DMS79 treated with DMSO at 0.1 percent for 48 hours (cell line): ENCODE results near the gene WDR53.
"Not testable (repeated sequence)": the region's sequence is repeated elsewhere in the genome, so short reads cannot be mapped to it uniquely, and the experiment has no call there.

Experiments used
- DNase-seq: peaks from one replicate; lab custom pipeline; 2025; lab: John Stamatoyannopoulos, UW

Gene WDR53

DNA sequence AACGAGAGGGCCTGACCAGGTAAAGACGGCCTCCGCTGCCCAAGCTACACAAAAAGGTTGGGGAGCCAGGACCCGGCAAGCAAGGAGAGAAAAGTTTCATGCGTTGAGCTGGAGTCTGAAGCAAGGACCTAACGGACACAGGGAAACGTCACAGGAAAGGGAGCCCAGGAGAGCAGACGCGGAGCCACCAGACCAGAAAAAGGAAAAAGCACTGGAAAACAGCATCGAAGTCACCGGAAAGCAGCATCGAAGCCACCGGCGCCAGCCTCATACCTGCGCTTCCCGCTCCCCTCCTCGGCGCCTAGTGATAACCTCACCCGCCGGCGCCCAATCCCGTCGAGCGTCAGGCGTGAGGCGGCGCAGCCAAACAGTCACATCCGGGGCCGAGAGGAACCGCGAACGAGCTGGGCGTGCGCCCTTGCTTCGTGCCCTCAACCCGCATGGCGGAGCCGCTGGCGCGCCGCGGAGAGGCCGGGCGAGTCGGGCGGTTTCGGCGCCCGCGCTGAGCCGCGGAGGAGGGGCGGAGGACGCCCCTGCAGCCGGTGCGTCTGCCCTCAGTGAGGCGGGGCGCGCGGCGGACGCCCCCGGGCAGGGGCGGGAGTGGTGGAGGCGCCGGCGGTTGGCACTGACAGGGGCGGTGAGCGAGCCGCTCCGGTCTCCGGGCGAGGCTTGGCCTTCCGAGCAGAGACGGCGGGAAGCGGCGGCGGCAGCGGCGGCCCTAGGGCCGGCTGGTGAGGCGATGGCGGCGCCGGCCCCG, at the start of gene WDR53, which contains the start of gene FBXO45:
WDR53 (minus strand) TSS at position 309 of the 757 bp plus-strand sequence. CDS start 7,079 bp downstream, outside the sequence.
FBXO45 (plus strand) TSS at position 415 of the 757 bp plus-strand sequence; CDS start at position 740, 325 bp downstream.
- peak; percentile 97 for DNase-seq

DNA sequence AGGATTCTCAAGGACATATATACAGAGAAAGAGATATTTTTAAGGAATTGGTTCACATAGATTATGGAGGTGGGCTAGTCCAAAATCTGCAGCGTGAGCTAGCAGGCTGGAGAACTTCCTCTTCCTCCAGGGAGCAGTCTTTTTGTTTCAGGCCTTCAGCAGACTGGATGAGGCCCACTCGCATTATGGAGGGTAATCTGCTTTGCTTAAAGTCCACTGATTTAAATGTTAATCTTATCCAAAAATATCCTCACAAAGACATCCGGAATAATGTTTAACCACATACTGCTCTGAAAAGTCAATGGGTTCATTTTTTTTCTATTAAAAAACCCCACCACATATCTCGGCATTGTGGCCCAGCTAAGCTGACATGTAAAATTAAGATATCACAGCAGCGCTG, 48.9 kb upstream of the WDR53 start:
- no peak for DNase-seq

DNA sequence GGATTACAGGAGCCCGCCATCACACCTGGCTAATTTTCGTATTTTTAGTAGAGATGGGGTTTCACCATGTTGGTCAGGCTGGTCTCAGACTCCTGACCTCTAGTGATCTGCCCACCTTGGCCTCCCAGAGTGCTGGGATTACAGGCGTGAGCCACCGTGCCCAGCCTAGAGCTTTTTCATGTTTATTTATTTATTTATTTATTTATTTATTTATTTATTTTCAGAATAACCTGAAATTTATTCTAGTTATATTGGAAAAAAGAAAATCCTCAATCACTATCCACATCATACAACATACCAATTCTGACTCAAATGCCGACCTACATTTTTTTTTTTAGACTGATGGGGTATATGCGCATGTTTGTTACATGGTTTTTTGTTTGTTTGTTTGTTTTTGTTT, 46.9 kb upstream of the WDR53 start:
- not testable (repeated sequence) for DNase-seq

DNA sequence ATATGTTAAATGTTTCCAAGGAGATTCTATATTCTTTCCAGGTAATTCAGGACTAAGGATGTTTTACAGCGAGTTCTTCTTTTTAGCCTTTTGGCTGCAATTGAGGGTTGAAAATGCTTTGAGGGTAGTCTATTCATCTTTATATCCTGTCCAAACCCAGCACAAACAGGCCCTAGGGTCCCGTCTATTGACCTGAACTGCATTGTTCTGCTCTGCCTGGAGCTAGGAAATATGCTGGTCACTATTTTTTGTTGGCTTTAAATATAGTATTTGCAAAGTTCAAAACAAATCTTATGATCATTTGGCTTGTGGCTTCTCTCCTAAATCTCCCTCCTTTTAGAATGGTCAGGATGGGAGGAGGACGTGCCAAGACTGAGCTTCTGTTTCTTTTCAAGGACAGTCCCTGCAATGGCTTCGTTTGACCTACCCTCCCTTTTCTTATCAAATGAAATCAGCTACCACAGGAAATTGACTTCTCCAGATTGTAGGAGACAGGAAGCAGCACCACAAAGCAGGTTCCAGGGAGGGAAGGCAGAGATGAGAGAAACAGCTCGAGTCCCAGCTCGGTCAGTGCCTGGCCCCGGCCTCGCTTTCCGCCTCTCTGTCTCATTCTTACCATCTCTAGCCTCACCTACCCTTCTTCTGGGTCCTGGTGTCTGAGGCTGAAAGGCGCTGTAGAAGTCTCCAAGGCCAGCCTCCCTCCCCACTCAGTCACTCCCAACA, 43.6 kb upstream of the WDR53 start:
- no peak for DNase-seq

DNA sequence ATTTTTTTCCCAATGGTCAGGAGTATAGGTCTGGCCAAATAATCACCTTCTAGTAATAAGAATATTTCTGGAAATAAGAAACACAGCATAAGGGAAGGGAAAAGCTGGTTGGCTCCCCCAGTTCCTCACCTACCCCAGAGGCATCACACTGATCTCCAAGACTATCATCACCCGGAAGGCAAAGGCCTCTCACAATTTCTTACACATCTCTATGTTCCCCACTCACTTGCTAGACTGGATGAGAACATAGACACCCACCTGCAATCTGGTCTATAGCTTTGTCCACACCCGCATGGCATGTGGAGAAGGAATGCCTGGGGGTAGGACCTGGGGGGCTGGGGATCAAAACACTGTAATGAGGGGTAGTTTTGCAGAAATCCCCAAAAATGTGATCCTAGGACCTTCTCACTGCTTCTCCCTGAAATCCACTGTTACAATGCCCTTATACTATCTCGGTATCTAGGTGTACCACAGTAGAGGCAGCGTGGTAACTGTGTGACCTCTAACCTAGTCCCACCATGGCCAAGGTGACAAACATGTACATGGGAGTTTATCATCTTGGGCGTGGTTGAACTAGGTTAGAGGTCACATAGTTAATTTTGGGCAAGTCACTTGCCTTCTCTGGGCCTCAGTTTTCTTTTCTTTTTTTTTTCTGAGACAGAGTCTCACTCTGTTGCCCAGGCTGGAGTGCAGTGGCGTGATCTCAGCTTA, 41.6 kb upstream of the WDR53 start:
- no peak for DNase-seq

DNA sequence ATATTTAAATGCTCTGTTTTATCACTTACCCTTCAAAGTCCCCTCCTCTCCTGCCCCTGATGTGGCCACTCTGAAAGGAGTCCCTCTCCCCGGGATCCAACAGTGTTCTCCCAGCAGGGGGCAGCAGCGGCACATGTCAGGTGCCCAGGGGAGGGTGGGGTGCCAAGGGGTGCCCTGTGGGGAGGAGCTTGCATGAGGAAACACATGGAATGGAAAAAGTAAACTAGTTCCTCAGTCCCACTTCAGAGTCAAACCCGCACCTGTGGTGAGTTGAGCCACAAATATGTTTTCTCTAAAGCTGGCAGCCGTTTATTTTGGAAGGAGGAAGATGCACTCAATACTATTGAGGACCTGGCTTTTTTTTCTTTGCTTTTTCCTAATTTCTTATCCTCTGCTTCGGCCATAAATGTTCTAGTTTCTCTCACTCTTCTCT, 41.0 kb upstream of the WDR53 start:
- peak; percentile 76 for DNase-seq

DNA sequence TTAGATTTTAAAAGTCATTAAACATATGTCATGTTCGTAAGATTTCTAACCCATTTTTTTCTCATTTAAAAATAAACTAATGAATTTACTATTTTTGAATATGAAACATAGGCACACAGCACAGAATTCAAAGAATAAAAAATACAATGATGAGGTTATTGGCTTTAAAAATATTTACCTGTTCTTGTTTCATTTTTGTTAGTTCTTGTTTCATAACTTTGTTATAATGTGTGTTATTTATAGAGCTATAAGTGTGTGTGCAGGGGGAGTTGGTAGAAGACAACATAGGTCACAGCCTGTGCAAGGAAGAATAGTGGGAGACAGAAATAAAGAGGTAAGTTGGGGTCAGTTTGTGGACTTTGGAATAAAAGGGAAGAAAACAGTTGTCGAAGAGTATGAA, 40.3 kb upstream of the WDR53 start:
- DNase-seq = no peak

DNA sequence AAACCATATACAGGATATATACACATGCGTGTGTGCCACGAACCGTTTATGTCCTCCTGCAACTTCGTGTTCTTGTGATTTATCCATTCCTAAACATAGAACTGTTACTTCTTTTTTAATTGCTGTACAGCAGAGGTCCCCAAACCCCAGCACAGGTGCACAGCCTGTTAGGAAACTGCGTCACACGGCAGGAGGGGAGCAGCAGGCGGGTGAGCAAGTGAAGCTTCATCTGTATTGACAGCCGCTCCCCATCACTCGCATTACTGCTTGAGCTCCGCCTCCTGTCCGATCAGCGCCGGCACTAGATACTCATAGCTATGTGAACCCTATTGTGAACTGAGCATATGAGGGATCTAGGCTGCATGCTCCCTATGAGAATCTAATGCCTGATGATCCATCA, 36.2 kb upstream of the WDR53 start:
- no peak for DNase-seq

DNA sequence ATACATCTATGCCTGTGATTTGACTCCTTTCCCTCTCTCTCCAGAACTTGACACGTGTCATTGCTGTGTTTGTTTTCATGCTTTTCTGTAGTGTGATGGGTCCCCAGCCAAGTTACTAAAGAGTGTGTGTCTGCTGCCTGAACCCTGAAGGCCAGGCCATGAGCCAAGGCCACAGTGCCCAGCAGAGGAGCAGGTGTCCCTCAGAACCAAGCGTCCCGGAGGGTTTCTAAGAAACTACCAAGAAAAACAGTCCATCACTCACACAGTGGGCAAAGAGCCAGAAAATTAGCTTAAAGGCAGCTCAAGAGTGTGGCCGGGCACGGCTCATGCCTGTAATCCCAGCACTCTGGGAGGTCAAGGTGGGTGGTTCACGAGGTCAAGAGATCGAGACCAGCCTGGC, 35.3 kb upstream of the WDR53 start:
- peak; percentile 75 for DNase-seq

DNA sequence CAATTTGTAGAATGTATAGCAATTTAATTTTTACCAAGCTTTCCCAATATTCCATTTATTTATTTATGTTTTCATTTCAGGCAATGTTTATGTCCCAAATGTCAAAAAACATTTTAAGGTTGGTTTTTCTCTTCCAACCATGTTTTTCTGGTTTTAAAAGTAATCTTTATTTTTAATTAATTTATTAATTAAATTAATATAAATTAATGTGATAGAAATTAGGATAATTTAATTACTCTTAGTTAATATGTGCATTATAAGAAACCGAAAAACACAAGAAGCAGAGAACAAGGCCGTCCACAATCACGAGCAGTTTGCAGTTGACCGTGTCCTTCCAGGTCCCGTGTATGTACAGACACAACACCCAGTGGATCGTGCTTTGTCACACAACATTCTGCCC, 34.3 kb upstream of the WDR53 start:
- no peak for DNase-seq

DNA sequence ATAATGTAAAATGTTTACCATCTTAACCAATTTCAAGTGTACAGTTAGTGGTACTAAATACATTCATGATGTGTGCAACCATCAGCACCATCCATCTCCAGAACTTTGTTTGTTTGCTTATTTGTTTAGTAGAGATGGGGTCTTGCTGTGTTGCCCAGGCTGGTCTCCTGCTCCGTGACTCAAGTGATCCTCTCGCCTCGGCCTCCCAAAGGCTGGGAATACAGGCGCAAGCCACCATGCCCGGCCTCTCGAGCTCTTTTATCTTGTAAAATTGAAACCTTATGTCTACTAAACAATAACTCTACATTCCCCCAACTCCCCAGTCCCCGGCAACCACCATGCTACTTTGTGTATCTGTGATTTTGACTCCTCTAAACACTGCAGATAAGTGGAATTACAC, 32.0 kb upstream of the WDR53 start:
- DNase-seq = no peak

DNA sequence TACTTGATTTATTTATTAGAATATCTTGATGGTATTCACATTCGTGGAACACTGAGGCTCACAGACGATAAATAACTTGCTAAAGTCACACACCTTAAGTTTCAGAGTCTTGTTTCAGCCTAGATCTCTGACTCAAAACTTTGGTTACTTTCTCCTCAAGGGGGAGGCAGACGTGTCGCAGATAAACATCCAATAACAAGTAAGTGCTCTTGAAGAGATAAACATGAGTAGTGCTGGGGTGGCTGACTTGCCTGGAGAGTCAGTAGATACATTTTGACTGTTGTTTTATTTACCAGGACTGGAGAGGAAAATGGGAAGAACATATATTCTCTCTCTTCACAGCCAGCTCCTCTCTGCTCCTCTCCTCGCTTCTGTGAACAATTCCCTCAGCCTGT, 31.4 kb upstream of the WDR53 start:
- DNase-seq = no peak

DNA sequence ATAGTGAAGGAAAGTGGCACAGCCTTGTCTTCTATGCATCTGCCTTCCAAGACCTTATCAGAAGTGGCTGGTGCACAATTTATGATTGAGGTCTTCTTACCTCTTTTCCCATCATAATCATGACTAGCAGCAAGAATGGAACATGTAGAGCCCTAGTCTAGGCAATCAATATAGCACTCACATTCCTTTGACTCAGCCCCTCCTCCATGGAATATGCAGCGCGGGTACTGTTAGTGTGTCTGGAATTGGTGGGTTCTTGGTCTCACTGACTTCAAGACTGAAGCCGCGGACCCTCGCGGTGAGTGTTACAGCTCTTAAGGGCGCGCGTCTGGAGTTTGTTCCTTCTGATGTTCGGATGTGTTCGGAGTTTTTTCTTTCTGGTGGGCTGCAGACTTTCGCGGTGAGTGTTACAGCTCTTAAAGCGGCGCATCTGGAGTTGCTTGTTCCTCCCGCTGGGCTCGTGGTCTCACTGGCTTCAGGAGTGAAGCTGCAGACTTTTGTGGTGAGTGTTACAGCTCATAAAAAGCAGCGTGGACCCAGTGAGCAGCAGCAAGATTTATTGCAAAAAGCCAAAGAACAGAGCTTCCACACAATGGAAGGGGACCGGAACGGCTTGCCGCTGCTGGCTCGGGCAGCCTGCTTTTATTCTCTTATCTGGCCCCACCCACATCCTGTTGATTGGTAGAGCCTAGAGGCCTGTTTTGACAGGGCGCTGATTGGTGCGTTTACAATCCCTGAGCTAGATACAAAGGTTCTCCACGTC, 29.8 kb upstream of the WDR53 start:
- not testable (repeated sequence) for DNase-seq

DNA sequence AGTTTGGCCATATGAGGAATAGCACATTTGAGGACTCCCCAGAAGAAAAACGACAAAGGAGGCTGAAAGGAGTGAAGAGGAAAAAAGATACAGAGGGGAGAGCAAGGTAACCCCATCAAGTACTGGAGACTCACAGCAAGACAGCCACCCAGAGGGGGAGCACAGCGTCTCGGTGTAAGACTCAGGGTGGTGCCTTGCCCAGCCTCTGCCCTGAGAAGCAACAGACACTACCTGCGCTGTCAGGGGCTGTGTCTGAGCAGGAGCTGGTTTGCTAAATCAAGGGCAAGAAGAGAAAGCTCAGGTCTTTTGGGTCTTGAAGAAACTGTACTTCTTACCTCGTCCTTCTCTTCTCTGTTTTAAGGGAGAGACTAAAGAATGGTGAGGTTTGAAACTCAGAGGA, 28.0 kb upstream of the WDR53 start:
- no peak for DNase-seq

DNA sequence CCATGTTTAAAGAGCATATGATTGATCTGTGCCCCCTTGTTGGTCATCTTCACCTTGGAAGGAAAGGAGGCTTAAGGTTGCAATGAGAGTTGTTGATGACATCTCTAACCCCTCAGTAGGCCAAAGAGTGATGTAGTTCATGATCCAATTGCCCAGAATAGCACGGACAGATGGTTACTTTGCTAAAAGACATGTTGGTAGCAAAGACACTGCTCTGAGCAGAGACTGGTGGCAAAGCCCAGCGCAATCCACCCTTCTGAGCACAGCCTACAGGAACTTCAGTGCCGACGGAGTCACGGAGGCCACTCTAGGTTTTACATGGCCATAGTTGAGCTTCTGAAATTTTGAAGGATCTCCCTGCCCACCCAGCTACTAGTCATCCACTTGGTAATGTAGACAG, 21.9 kb upstream of the WDR53 start:
- DNase-seq = no peak

DNA sequence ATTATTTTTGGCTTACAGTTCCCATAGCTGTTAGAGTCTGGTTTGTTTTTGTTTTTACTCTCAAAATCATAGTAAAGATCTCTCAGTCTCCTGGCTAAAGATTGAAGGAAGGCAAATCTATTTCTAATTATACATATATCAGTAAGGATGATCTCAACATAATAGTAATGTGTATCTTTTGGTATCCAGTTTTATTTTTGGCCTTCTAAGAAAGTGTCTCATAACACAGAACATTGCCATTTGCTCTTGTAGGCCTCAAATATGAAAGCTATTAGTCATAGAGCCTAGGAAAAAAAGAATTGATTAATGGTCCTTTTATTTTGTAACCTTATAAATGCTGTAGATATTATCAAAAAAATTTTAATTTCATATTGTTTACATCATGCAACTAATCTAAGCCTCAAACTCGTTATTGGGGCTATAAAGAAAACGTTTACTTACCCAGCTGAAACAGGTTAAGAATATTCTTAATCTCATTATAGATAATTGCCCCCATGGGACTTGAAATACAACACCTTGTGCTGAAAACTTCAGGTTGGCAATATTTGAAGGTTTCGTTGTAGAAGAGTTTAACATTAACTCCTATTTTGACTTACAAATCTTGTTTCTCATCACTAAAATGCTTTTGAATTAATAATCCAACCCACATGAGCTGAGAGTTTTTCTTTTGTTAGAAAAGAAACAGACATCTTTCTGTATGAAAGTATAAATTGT, 16.8 kb upstream of the WDR53 start:
- DNase-seq = no peak

DNA sequence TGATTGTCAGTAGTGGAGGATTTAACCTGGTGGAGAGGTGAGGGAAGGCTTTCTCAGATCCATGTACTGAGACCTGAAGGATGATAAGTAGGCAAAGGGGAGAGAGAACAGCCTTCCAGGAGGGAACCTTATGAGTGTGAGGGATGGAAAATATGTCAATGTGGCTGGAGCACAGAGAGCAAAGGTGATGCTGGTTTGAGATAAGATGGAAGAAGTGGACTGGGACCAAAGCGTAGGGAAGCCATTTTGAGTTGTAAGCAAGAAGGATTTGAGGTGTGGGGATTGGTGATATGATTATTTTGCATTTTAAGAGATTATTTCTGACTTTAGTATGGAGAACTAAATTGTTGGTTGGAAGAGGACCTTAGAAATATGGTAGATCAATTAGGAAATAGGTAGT, 4.0 kb upstream of the WDR53 start:
- no peak for DNase-seq

DNA sequence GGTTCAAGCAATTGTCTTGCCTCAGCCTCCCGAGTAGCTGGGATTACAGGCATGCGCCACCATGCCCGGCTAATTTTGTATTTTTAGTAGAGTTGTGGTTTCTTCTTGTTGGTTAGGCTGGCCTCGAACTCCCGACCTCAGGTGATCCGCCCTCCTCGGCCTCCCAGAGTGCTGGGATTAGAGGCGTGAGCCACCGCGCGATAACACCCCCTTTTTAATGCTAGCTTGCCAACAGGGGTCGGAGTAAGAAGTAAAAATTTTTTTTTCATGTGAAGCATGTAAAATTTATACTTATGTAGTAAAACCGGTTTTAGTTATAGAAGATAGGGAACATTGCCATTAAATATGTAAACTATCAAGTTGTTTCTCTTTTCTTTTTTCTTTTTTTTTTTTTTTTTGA, 2.0 kb upstream of the WDR53 start:
- DNase-seq = not testable (repeated sequence)

DNA sequence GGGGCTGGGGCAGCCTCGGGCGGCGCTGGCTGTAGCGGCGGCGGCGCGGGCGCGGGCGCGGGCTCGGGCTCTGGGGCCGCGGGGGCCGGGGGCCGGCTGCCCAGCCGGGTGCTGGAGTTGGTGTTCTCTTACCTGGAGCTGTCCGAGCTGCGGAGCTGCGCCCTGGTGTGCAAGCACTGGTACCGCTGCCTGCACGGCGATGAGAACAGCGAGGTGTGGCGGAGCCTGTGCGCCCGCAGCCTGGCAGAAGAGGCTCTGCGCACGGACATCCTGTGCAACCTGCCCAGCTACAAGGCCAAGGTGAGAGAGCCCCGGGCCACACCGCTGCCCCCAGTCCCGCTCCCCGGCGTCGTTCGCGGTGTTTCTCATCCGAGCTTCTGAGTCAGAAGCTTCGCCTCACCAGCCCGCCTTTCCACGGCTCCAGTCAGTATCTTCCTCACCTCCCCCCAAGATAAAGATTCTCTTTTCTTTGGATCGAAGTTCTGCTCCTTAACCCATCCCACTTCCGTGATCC, 706 bp upstream of the WDR53 start:
- DNase-seq = peak; percentile 22

DNA sequence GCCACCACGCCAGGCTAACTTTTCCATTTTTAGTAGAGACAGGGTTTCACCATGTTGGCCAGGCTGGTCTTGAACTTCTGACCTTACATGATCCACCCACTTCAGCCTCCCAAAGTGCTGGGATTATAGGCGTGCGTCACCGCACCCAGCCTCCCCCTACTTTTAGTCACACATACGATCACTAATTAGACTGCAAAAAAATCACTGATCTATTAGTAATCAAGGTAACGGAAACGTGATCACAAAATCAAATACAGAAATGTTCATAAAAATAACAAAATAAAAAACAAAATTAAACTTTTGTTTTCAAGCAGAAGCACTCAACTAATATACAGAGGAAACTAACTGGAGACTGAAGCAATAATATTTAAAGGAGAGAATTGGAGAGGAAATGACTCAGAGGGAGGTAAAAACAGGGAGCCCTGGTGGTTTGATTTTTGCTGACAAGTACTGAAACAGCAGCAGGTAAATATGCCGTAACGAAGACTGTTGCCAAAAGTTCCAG, 4.6 kb downstream of the WDR53 start:
- DNase-seq = no peak

DNA sequence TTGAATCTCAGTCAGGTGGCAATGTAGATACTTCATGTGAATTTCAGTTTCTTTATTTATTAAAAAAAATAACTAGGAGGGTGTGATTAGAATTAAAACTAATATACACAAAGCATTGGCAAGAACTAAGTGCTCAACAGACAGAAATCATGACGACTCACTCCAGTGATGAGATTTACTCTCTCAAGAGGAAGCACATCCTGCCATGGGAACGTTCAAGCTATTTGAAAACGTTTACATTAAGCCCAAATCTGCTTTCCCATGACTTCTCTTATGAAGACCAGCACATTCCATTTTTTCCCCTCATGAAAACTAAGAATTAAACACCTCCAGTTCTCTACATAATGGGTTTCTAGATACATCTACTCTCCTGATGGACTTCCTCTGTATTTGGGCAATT, 8.5 kb downstream of the WDR53 start:
- no peak for DNase-seq
